Calu3 (cell line): ENCODE measurements around the gene SLC10A3. TPM values are rescaled to one million over a fixed set of nuclear protein-coding genes. Genes with fewer than 3 reads are reported as not detected.

ENCODE experiments used
- BruUV-seq: library from RNA; stranded (reverse); fragments of 400-500 nt; replicated peaks from 2 replicates; lab custom pipeline; 2021; lab: Mats Ljungman, UMichigan
- CTCF ChIA-PET: fragments of 300-600 bp; sonication (Branson Sonifier 250); formaldehyde crosslinking; loops from one replicate; lab custom pipeline; 2022; ENCODE audit warnings: antibody characterized with exemption; lab: Charles Lee
- DNase-seq: peaks from one replicate; pipeline ENCODE4 v3.0.0; 2022
- H3K27ac Mint-ChIP-seq: one replicate; pipeline ENCODE4 v1.8.0; 2022; ENCODE audit warnings: mixed read lengths; ENCODE audit not compliant: unreplicated experiment
- H3K27me3 Mint-ChIP-seq: one replicate; pipeline ENCODE4 v1.8.0; 2022; ENCODE audit warnings: mixed read lengths; ENCODE audit not compliant: unreplicated experiment
- H3K36me3 Mint-ChIP-seq: one replicate; pipeline ENCODE4 v1.8.0; 2022; ENCODE audit warnings: mild to moderate bottlenecking, moderate library complexity, mixed read lengths; ENCODE audit not compliant: insufficient read depth, unreplicated experiment
- H3K4me1 Mint-ChIP-seq: one replicate; pipeline ENCODE4 v1.8.0; 2022; ENCODE audit warnings: mild to moderate bottlenecking, low read depth, mixed read lengths; ENCODE audit not compliant: unreplicated experiment
- H3K4me3 Mint-ChIP-seq: one replicate; pipeline ENCODE4 v1.8.0; 2022; ENCODE audit warnings: mild to moderate bottlenecking, low read depth, moderate library complexity, mixed read lengths; ENCODE audit not compliant: unreplicated experiment
- H3K9me3 Mint-ChIP-seq: one replicate; pipeline ENCODE4 v1.8.0; 2022; ENCODE audit warnings: low read depth, mixed read lengths; ENCODE audit not compliant: unreplicated experiment
- intact Hi-C: fragments of 100-400 bp; cut with micrococcal nuclease; formaldehyde crosslinking; loops from one replicate; pipeline ENCODE4 v1.10.0; 2022; ENCODE audit not compliant: unreplicated experiment
- total RNA-seq: library from RNA; stranded (reverse); gene quantifications from 2 replicates; pipeline ENCODE4 v1.2.3, GENCODE V29; 2022
- TF ChIP-seq, protein P1 (sequence below): fragments of 200-600 bp; IDR thresholded peaks from one replicate; pipeline ENCODE4 v1.8.0; 2022; ENCODE audit warnings: antibody characterized with exemption; ENCODE audit not compliant: unreplicated experiment

The SLC10A3 gene
- total RNA-seq, 1 experiment from 2014 or later = 21.5 TPM

DNA sequence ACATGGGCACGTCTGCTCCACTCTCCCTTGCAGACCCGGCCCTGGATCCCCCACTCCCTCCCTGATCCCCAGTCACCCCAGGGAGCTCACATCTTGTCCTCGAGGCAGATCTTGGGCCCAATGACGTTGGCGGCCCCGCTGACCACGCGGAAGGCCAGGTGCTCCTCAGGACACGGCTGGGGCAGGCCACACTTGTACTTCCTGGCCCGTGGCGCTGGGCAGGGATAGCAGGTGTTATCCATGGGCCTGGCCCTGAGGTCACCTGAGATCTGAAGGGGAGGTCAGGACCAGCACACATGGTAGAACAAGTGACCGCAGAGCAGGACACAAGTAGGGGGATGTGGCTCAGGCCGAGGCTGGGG, 17.9 kb upstream of the SLC10A3 start:
- H3K27me3 Mint-ChIP-seq = no peaks in the 10 kb centered on the region
- H3K4me3 Mint-ChIP-seq = no peak overlapping the region
- no TSS peak for BruUV-seq
- no peak for DNase-seq
- no peaks in the 10 kb centered on the region for H3K4me1 Mint-ChIP-seq
- TF ChIP-seq, protein P1, sequence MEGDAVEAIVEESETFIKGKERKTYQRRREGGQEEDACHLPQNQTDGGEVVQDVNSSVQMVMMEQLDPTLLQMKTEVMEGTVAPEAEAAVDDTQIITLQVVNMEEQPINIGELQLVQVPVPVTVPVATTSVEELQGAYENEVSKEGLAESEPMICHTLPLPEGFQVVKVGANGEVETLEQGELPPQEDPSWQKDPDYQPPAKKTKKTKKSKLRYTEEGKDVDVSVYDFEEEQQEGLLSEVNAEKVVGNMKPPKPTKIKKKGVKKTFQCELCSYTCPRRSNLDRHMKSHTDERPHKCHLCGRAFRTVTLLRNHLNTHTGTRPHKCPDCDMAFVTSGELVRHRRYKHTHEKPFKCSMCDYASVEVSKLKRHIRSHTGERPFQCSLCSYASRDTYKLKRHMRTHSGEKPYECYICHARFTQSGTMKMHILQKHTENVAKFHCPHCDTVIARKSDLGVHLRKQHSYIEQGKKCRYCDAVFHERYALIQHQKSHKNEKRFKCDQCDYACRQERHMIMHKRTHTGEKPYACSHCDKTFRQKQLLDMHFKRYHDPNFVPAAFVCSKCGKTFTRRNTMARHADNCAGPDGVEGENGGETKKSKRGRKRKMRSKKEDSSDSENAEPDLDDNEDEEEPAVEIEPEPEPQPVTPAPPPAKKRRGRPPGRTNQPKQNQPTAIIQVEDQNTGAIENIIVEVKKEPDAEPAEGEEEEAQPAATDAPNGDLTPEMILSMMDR = no peak
- peaks cover 18% of the 10 kb centered on the region for H3K36me3 Mint-ChIP-seq
- no peaks in the 10 kb centered on the region for H3K9me3 Mint-ChIP-seq
- CTCF ChIA-PET = no interaction called here
- H3K27ac Mint-ChIP-seq = no peak overlapping the region
- intact Hi-C loops = no loop called here

DNA sequence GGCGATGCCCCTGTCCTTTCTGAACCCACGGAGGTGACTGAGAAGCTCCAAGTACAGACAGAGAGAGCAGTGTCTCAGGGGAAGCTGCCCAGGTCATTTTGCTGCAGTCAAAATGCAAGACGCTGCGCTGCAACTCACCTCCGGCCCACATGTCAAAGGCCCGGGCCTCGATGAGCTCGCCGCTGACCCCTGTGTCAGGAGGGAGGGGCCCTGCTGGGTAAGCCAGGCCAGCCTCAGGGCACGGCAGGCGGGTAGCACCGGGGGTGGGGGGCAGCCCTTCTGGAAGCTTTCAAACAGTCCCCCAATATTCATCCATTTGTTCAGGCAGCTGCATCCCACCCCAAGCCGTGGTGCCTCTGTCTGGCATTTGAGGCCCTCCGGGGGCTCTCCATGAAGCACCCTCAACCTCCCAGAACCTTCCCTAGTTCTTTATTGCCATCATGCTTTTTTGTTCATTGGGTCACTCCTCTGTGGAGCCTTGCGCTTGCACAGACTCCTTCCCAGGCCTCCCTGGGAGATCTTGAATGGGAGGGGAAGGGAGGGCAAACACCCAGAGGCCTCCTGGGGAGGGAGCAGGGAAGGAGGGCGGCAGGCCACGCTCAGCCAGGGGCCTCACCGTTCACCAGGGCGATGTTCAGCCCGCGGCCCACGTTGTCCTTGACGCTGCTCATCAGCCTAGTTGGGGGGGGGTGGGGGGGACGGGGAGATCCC, 17.4 kb upstream of the SLC10A3 start:
- H3K9me3 Mint-ChIP-seq = no peaks in the 10 kb centered on the region
- no TSS peak for BruUV-seq
- TF ChIP-seq, protein P1 = no peak
- no peak for DNase-seq
- intact Hi-C loops = no loop called here
- peaks cover 18% of the 10 kb centered on the region for H3K36me3 Mint-ChIP-seq
- no peak overlapping the region for H3K4me3 Mint-ChIP-seq
- no peaks in the 10 kb centered on the region for H3K27me3 Mint-ChIP-seq
- H3K4me1 Mint-ChIP-seq = no peaks in the 10 kb centered on the region
- no peak overlapping the region for H3K27ac Mint-ChIP-seq
- CTCF ChIA-PET = no interaction called here

DNA sequence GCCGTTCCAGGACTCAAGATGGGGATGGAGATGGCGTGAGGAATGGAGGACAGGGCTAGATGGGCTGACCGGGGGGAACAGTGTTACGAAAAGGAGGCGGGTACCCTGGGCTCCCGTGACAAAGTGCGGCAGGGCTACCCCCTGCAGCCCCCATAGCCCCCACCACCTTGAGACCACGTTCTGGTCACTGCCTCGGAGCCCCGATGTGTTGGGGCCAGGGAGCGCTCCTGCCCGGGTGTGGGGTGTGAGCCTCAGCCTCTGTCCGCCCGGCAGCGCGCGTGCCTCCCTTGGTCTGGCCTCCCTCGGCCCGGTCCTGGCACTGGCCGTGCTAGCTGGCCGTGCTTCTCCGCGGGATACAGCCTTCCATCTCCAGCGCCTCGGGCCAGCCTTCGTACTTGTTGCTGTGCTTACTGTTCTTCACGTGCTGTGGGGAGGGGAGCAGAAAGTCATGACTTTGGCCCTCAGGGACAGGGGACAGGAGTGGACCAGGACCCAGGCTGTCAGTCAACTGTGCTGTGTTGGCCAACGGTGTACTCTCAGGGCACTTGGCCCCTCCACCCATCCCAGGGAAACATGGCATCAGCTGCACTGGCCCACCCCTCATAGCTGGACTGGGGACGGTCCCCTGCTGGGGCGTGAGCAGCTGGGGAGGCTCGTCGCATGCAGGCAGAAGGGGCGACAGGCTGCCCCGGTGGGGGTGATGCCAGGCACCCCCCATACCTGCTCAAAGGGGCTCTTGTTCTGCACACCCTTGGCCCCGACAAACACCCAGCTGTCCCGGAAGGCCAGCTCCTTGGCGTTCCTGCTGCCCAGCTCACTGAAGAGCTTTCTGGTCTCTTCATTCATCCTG, 16.3 kb upstream of the SLC10A3 start:
- BruUV-seq = TSS peak; percentile 21
- H3K36me3 Mint-ChIP-seq = peaks cover 15% of the 10 kb centered on the region
- H3K4me1 Mint-ChIP-seq = no peaks in the 10 kb centered on the region
- no peaks in the 10 kb centered on the region for H3K9me3 Mint-ChIP-seq
- H3K27me3 Mint-ChIP-seq = no peaks in the 10 kb centered on the region
- DNase-seq = no peak
- H3K4me3 Mint-ChIP-seq = no peak overlapping the region
- intact Hi-C loops = no loop called here
- no peak overlapping the region for H3K27ac Mint-ChIP-seq
- TF ChIP-seq, protein P1 = no peak
- CTCF ChIA-PET = no interaction called here

DNA sequence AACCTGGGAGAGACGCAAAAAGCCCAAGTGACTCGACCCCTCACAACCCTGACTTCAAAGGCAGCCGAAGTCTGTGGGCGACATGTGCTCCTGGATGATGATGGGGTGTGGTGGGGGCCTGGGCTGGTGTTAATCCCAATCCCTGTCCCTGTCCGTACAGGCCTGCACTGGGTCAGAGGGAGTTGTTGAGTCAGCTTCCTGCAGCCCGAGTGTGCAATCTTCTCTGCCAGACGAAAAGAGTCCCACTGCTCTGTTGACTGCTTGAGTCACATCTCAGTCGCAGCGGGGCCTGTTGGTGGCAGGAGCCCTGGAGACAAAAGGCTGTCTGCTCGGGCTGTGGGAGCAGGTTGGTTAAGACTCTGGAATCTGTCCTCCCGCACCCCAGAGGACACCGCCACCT, 15.3 kb upstream of the SLC10A3 start:
- no TSS peak for BruUV-seq
- CTCF ChIA-PET = no interaction called here
- Mint-ChIP-seq H3K27me3 (no peaks in the 10 kb centered on the region), H3K4me3 (no peak overlapping the region), H3K4me1 (no peaks in the 10 kb centered on the region), H3K9me3 (no peaks in the 10 kb centered on the region), H3K36me3 (peaks cover 12% of the 10 kb centered on the region), H3K27ac (no peak overlapping the region)
- TF ChIP-seq, protein P1 = no peak
- intact Hi-C loops = no loop called here
- no peak for DNase-seq
